GM12892 (cell line): Measurements from ENCODE around the gene RPS28. TPM values are rescaled to one million over a fixed set of nuclear protein-coding genes. Genes with fewer than 3 reads are reported as not detected.
"Not testable (repeated sequence)": the region's sequence is repeated elsewhere in the genome, so short reads cannot be mapped to it uniquely, and the experiment has no call there.

ENCODE experiments used
- DNase-seq: peaks from one replicate; pipeline ENCODE4 v3.0.0; 2011; ENCODE audit not compliant: insufficient read length
- FAIRE-seq: peaks from 2 replicates; lab custom pipeline; 2011; peaks lifted over from hg19 to GRCh38; lab: Jason Lieb, UNC
- POLR2A ChIP-seq: IDR thresholded peaks from 2 replicates; pipeline ENCODE4 v1.6.1; 2011; ENCODE audit warnings: low read depth, low read length, control low read depth
- POLR2AphosphoS5 ChIP-seq: IDR thresholded peaks from 2 replicates; pipeline ENCODE4 v1.6.1; 2011; ENCODE audit warnings: low read depth, low read length, control low read depth
- TAF1 ChIP-seq: IDR thresholded peaks from 2 replicates; pipeline ENCODE4 v1.6.1; 2011; ENCODE audit warnings: low read depth, mild to moderate bottlenecking, control low read depth, low read length, borderline replicate concordance
- polyA plus RNA-seq: library from polyadenylated mRNA; unstranded; fragments of >200 nt; gene quantifications from one replicate; pipeline ENCODE4 v1.2.1, GENCODE V29; 2012; ENCODE audit warnings: missing spikeins, inconsistent platforms; ENCODE audit not compliant: missing spikeins

RPS28 gene
- 1,952 TPM for polyA plus RNA-seq

- TF ChIP-seq POLR2AphosphoS5 (peak; percentile 92), TAF1 (peak; percentile 99), POLR2A (peak; percentile 95)
- FAIRE-seq (peak; percentile 97), DNase-seq (peak; percentile 94)
Observed at GRCh38 chr19:8321067-8321985, at the start of gene RPS28, which contains the start of gene NDUFA7. Gene RPS28, plus strand, starts transcription at chr19:8321496. Its CDS starts 35 bp downstream, at chr19:8321531. Gene NDUFA7, minus strand, starts transcription at chr19:8321375. Its CDS starts 17 bp downstream, at chr19:8321358.

DNA sequence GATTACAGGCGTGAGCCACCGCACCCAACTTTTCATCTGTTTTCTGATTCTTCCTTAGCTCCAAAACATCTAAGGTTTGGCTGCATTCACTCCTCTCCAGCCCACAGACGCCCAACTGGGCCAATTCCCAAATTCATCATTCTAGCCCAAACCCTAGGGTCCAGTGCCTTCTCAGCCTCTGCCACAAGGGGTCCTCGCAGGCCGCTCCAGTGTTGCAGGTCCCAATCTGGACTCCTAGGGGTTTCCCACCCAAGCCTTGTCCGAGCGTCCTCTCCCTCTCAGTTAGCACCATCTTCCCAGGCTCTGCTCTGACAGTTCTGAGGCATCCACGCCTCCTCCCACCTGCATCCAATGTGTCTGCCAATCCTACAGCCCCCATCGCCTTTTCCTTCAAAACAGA is 44.8 kb upstream of the RPS28 start:
- peak; percentile 84 for FAIRE-seq
- not testable (repeated sequence) for DNase-seq

- FAIRE-seq, DNase-seq: not testable (repeated sequence)
Observed at GRCh38 chr19:8291337-8291736, 30.0 kb upstream of the RPS28 start.

- no peak for TF ChIP-seq TAF1
- TF ChIP-seq POLR2AphosphoS5, result no peak
- no peak for TF ChIP-seq POLR2A
Observed at GRCh38 chr19:8302357-8302691, 19.0 kb upstream of the RPS28 start.

DNA sequence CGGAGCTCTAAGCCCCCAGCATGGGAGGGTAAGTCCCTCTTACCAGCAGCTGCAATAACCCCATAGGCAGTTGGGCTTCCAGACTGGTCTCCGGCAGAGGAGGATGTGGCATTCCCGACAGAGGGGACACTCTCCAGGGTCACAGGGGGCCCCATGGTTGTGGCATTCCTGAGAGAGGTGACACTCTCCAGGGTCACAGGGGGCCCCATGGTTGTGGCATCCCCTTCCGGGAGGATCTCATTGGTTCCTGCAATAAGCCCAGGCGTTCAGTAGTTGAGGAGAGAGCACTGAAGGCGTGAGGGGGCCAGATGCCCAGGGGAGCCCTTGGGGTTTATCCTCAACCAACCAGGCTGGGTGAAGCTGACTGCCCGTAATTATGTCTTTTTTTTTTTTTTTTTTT is 18.6 kb upstream of the RPS28 start:
- TF ChIP-seq POLR2A (no peak), TAF1 (no peak), POLR2AphosphoS5 (no peak)
- DNase-seq, result no peak
- FAIRE-seq, result no peak

More at GRCh38 chr19:8302357-8302691, 19.0 kb upstream of the RPS28 start:
- DNase-seq (no peak), FAIRE-seq (no peak)

DNA sequence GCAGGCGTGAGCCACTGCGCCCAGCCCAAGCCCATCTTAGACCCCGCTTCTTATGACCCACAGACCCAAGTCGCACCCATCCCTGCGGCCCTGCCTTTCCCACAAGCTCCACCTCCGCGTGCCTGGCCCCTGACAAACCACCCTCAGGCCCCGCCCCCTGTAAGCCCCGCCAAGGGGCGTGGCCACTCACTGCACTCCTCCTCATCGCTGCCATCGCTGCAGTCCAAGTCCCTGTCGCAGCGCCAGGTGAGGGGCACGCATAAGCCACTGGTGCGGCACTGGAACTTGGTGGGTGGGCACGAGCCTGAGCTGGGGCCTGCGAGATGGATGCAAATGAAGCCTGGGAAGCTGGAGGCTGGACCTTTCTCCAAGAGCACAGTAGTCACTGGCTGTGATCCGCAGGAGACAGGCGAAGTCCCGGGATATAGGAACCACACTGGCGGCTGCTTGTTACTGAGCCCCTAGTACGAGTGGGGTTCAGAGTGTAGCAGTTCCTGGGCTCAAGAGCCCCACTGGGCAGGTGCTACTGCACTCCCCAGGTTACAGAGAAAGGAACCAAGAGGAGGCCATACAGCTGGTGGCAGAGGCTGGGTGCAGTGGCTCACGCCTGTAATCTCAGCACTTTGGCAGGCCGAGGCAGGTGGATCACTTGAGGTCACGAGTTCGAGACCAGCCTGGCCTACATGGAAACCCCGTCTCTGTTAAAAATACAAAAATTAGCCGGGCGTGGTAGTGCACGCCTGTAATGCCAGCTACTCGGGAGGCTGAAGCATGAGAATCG is 16.3 kb upstream of the RPS28 start:
- FAIRE-seq, result no peak
- TF ChIP-seq POLR2AphosphoS5, result no peak
- TF ChIP-seq TAF1, result no peak
- TF ChIP-seq POLR2A, result no peak

GRCh38 chr19:8305798-8306197 is 15.5 kb upstream of the RPS28 start:
- no peak for TF ChIP-seq POLR2A
- TF ChIP-seq TAF1, result no peak
- TF ChIP-seq POLR2AphosphoS5, result no peak
- FAIRE-seq, result no peak
- no peak for DNase-seq

More for the DNA sequence above, 16.3 kb upstream of the RPS28 start:
- DNase-seq, result no peak

GRCh38 chr19:8306235-8307054 is 14.9 kb upstream of the RPS28 start:
- no peak for FAIRE-seq
- no peak for DNase-seq
- no peak for TF ChIP-seq POLR2AphosphoS5
- no peak for TF ChIP-seq TAF1
- TF ChIP-seq POLR2A, result no peak

DNA sequence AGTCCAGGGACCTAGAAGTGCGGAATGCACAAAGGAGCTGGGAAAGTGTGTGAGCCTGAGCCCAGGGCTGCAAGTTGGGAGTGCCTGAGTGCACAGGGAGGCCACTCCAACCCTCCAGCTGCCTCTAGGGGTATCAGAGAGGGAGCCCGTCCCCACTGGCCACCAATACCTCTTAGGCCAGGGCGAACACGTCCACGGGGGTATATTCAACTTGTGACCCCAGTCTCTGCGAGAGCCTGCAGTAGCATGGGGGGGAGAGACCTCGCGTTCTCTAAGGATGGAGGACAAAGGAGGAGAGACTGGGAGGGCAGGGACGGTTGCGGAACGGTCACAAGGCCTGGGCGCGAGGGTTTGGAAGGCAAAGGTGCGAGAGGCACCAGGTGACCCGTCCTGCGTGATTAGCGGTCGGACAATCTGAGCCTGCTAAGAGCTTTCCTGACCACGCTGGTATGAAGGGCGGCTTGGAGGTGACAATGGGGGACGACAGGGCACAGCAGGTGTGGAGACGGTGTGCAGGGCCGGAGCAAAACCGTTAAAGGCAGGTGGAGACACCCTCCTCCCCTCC is 13.8 kb upstream of the RPS28 start:
- TF ChIP-seq POLR2A (no peak), TAF1 (no peak), POLR2AphosphoS5 (no peak)
- FAIRE-seq, result no peak
- DNase-seq, result no peak

GRCh38 chr19:8307965-8308866 is 13.1 kb upstream of the RPS28 start, which contains the start of gene CD320:
Gene CD320, minus strand, starts transcription at chr19:8308358. Its CDS starts 68 bp downstream, at chr19:8308290.
- TF ChIP-seq POLR2AphosphoS5 (peak; percentile 90), POLR2A (peak; percentile 93), TAF1 (peak; percentile 63)
- peak; percentile 97 for DNase-seq
- peak; percentile 99 for FAIRE-seq
